T-cell (primary cell): ENCODE results near the gene CSTF2. TPM values are rescaled to one million over a fixed set of nuclear protein-coding genes. Genes with fewer than 3 reads are reported as not detected.

Experiments
- ATAC-seq, 4 experiments: fragments of 200-7000 bp in 3 of 4; fragments of 150-1000 bp in 1 of 4; cut with Tn5 transposase; replicated peaks in 1 of 4; 1 replicate in 3 of 4; 2 replicates in 1 of 4; pipeline ENCODE4 v1.10.0; 2021; ENCODE audit warnings: moderate library complexity in 3 of 4, mild to moderate bottlenecking in 2 of 4, moderate number of reproducible peaks in 1 of 4
- CTCF ChIA-PET, 2 donors: fragments of 300-600 bp; sonication (Branson Sonifier 250); formaldehyde crosslinking; loops; one replicate each; lab custom pipeline; 2022; ENCODE audit warnings: antibody characterized with exemption in 2 of 2; lab: Charles Lee
- POLR2A ChIA-PET, 2 donors: fragments of 300-600 bp; sonication (Branson Sonifier 250); formaldehyde crosslinking; loops; one replicate each; lab custom pipeline; 2022; ENCODE audit warnings: antibody characterized with exemption in 2 of 2; lab: Charles Lee
- DNase-seq, 35 experiments: peaks; one replicate each; pipeline versions ENCODE4 v3.0.0 to v3.0.0-alpha.2; 2013 to 2023
- H3K27ac ChIP-seq: one replicate; pipeline ENCODE4 v1.5.1; 2013; ENCODE audit warnings: low read length
- H3K27me3 ChIP-seq, 2 experiments: replicated peaks in 1 of 2; 1 replicate in 1 of 2; 2 replicates in 1 of 2; pipeline versions ENCODE4 v1.6.1 to v1.7.0; 2013; ENCODE audit warnings: low read length in 1 of 2, mixed read lengths in 1 of 2; ENCODE audit not compliant: control insufficient read depth in 2 of 2, insufficient read depth in 2 of 2; ENCODE audit errors: extremely low read depth in 1 of 2
- H3K36me3 ChIP-seq, 2 donors: 1 replicate in 1 of 2; 2 replicates in 1 of 2; pipeline versions ENCODE4 v1.6.1 to v1.7.0; 2013; ENCODE audit warnings: low read length in 1 of 2; ENCODE audit not compliant: control insufficient read depth in 2 of 2, insufficient read depth in 1 of 2; ENCODE audit errors: extremely low read depth in 1 of 2
- H3K4me1 ChIP-seq, 2 experiments: 1 replicate in 1 of 2; 2 replicates in 1 of 2; pipeline versions ENCODE4 v1.6.1 to v1.7.0; 2013; ENCODE audit warnings: low read length in 2 of 2, mixed read lengths in 1 of 2; ENCODE audit not compliant: insufficient read depth in 2 of 2, control insufficient read depth in 1 of 2; ENCODE audit errors: extremely low read depth in 1 of 2
- H3K4me3 ChIP-seq, 2 donors: 1 replicate in 1 of 2; 2 replicates in 1 of 2; pipeline versions ENCODE4 v1.5.1 to v1.7.0; 2013; ENCODE audit warnings: mild to moderate bottlenecking in 2 of 2, low read length in 1 of 2, moderate library complexity in 1 of 2; ENCODE audit not compliant: control insufficient read depth in 1 of 2; ENCODE audit errors: extremely low read depth in 1 of 2
- H3K9me3 ChIP-seq: 2 replicates; pipeline ENCODE4 v1.7.0; 2013
- H3K27ac Mint-ChIP-seq, 2 donors: one replicate each; pipeline ENCODE4 v1.8.0; 2020 to 2021; ENCODE audit warnings: mild to moderate bottlenecking in 2 of 2, mixed read lengths in 2 of 2
- H3K27me3 Mint-ChIP-seq, 2 donors: one replicate each; pipeline ENCODE4 v1.8.0; 2021 to 2022; ENCODE audit warnings: mixed read lengths in 2 of 2
- H3K36me3 Mint-ChIP-seq: one replicate; pipeline ENCODE4 v1.8.0; 2021; ENCODE audit warnings: mixed read lengths
- H3K4me1 Mint-ChIP-seq, 3 donors: one replicate each; pipeline ENCODE4 v1.8.0; 2020 to 2022; ENCODE audit warnings: mixed read lengths in 3 of 3, mild to moderate bottlenecking in 1 of 3
- H3K4me3 Mint-ChIP-seq, 3 donors: one replicate each; pipeline ENCODE4 v1.8.0; 2020 to 2022; ENCODE audit warnings: mild to moderate bottlenecking in 3 of 3, mixed read lengths in 3 of 3, moderate library complexity in 3 of 3
- H3K9me3 Mint-ChIP-seq, 3 donors: one replicate each; pipeline ENCODE4 v1.8.0; 2020 to 2022; ENCODE audit warnings: mixed read lengths in 3 of 3
- WGBS: methylation state at CpG from one replicate; pipeline ENCODE4 v1.1.5; 2013; ENCODE audit warnings: missing lambda C conversion rate; ENCODE audit not compliant: insufficient coverage; 5-methylcytosine and 5-hydroxymethylcytosine counted together
- total RNA-seq, 35 experiments: library from RNA in 6 of 35; stranded (reverse) in 6 of 35; fragments of 120-200 nt in 1 of 35; gene quantifications; one replicate each; pipeline versions ENCODE4 v1.2.1 to v1.2.4 and lab custom pipeline; 2013 to 2026

The CSTF2 gene
- total RNA-seq, 5 donors from 2014 or later (not counting 1 experiment from before 2014, with no cell fraction given): 9.3 to 17.7 (median 15.0) TPM

DNA sequence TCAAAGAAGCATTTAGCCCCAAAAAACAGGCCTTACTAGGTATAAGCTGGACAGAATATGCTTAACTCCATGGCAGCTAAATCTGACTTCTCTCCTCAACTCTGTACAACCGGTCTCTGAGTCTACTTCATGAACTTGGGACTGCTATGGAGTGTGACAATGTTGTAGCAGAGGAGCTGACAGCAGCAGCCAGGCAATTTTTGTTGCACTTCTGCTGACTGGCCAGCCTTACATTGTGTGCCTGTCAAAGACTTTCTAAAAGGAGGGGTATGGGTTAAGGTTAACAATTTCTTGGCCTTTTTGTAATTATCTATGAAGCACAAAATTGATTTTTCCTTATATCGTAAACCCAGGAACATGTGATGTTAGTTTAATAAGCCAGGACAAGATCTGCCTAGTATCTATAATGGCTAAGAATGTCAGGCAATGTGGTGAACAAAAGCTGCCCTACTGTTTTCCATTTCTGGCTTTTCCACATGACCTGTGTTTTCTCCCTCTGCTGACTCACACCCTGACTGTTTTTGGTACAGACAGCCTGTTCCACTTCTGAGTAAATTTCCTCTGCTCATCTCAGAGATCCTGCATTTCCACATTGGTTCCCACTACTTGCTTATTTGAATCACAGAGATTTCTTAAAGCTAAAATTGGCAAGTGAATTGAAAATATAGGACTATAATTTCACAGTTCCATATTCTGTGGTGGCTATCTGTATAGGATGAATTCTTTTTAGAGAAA, 44.6 kb downstream of the CSTF2 start:
- H3K4me3 Mint-ChIP-seq: no peak overlapping the region
- Histone ChIP-seq H3K9me3 (no peaks in the 10 kb centered on the region), H3K36me3 (no peaks in the 10 kb centered on the region), H3K4me1 (no peaks in the 10 kb centered on the region), H3K4me3 (no peak overlapping the region), H3K27ac (no peak overlapping the region), H3K27me3 (no peaks in the 10 kb centered on the region)
- H3K4me1 Mint-ChIP-seq: no peaks in the 10 kb centered on the region
- ChIA-PET POLR2A (no interaction called here), CTCF (no interaction called here)
- H3K27me3 Mint-ChIP-seq: peaks cover 1 to 25% of the 10 kb centered on the region in 2 donors
- H3K27ac Mint-ChIP-seq: no peak overlapping the region
- ATAC-seq (no peak), DNase-seq (no peak)
- no peaks in the 10 kb centered on the region for H3K9me3 Mint-ChIP-seq
- WGBS: no CpG with 5 or more reads among the region's 2 CpGs
- H3K36me3 Mint-ChIP-seq: no peaks in the 10 kb centered on the region

DNA sequence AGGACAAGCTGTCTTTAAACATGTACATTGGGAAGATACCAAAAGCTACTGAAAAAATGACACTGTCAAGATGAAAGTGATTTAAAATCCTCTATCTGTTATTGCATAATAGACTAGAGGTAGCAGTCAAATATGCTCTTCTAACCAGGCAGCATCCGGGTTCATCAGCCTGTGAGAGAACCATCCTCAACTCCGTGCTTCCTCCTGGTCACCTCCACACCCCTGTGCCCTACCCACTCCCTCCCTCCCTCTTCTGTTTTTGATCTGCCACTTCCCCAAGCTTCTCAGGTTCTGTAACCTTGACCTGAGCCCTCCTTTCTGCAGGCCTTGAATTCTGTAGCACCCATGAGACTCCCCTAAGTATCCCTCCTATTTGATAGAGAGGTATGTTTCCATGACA, 48.1 kb downstream of the CSTF2 start:
- WGBS: no CpG with 5 or more reads among the region's 2 CpGs
- Mint-ChIP-seq H3K9me3 (no peaks in the 10 kb centered on the region), H3K27me3 (peaks cover under 1 to 28% of the 10 kb centered on the region in 2 donors), H3K36me3 (no peaks in the 10 kb centered on the region), H3K4me1 (no peaks in the 10 kb centered on the region), H3K4me3 (no peak overlapping the region), H3K27ac (no peak overlapping the region)
- Histone ChIP-seq H3K27me3 (no peaks in the 10 kb centered on the region), H3K9me3 (no peaks in the 10 kb centered on the region), H3K36me3 (no peaks in the 10 kb centered on the region), H3K4me1 (no peaks in the 10 kb centered on the region), H3K27ac (no peak overlapping the region), H3K4me3 (no peak overlapping the region)
- no peak for DNase-seq
- ATAC-seq: no peak
- CTCF ChIA-PET: no interaction called here
- POLR2A ChIA-PET: no interaction called here

DNA sequence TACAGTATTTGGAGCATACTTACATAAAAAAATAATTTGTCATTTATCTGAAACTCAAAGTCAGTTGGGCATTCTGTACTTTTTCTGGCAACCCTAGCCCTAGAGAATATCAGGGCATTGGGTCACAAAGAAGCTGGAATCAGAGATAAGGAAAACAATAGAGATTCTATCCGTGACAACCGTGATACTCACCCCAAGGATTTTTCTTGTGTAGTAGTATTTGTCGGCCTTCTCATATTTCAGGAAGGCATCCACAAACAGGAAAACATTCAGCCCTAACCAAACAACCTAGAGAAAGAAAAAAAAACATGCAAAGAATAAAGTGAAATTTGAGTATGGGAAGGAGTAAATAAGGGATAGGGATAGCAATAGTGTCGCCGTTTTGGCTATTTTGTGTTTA, 50.3 kb downstream of the CSTF2 start:
- Histone ChIP-seq H3K4me1 (no peaks in the 10 kb centered on the region), H3K4me3 (no peak overlapping the region), H3K27ac (no peak overlapping the region), H3K9me3 (no peaks in the 10 kb centered on the region), H3K27me3 (no peaks in the 10 kb centered on the region), H3K36me3 (no peaks in the 10 kb centered on the region)
- no CpG with 5 or more reads among the region's 5 CpGs for WGBS
- H3K4me3 Mint-ChIP-seq: no peak overlapping the region
- DNase-seq (no peak), ATAC-seq (no peak)
- H3K4me1 Mint-ChIP-seq: no peaks in the 10 kb centered on the region
- H3K27ac Mint-ChIP-seq: no peak overlapping the region
- no peaks in the 10 kb centered on the region for H3K9me3 Mint-ChIP-seq
- H3K27me3 Mint-ChIP-seq: peaks cover 0 to 29% of the 10 kb centered on the region in 2 donors
- H3K36me3 Mint-ChIP-seq: no peaks in the 10 kb centered on the region
- CTCF ChIA-PET: no interaction called here
- POLR2A ChIA-PET: no interaction called here

DNA sequence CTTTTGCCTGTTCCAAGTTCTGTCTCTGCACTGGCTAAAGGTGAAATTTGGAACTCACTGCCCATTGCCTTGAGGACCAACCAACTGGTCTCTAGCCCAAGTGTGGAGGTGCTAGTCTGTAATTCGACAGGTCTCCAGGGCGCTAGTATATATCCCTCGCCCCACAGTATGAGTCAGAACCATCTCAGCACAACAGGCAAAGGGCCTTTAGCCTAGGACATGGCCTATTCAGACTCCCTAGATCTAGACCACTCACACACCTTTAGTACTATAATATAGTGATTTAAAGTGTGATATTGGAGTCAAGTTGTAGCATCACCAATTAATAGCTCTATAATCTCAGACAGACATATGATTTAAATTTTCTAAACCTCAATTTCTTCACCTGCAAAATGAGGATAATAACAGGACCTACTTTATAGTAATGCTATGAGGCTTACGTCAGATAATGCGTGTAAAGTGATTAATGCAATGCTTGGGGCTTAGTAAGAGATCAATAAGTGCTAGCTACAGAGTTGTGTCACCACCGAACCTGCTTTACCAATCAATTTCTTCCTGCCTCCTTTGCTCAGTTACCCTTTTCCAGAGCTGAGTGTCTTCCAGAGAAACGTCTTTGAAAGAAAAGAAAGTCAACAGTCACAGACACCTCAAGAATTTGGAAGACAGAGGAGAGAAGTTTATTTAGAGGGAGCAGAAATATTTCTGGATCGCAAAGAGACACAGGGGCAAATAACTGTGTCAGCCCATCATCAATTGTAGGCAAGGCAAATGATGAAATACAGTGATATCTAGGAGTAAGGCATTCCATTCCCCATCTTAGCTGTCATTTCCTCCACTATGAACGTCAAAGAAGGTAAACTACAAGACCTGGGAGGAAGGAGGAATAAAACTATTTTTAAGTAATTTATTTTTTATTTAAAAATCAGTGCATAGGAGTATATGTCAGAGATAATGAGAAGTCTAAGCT, 51.7 kb downstream of the CSTF2 start:
- no peaks in the 10 kb centered on the region for H3K4me1 Mint-ChIP-seq
- no peaks in the 10 kb centered on the region for H3K9me3 Mint-ChIP-seq
- Histone ChIP-seq H3K36me3 (no peaks in the 10 kb centered on the region), H3K27ac (no peak overlapping the region), H3K9me3 (no peaks in the 10 kb centered on the region), H3K27me3 (no peaks in the 10 kb centered on the region), H3K4me1 (no peaks in the 10 kb centered on the region), H3K4me3 (no peak overlapping the region)
- DNase-seq (no peak), ATAC-seq (no peak)
- ChIA-PET CTCF (interaction anchor here in 1 of 2 donors (0.8 kb wide), 1 partner anchor 17 kb away, joined by 5 read pairs; no protein-coding TSS in a partner anchor), POLR2A (no interaction called here)
- H3K4me3 Mint-ChIP-seq: no peak overlapping the region
- H3K27ac Mint-ChIP-seq: no peak overlapping the region
- H3K27me3 Mint-ChIP-seq: peaks cover 0 to 32% of the 10 kb centered on the region in 2 donors
- 67% methylated on average over 1 of the region's 9 CpGs for WGBS
- no peaks in the 10 kb centered on the region for H3K36me3 Mint-ChIP-seq

DNA sequence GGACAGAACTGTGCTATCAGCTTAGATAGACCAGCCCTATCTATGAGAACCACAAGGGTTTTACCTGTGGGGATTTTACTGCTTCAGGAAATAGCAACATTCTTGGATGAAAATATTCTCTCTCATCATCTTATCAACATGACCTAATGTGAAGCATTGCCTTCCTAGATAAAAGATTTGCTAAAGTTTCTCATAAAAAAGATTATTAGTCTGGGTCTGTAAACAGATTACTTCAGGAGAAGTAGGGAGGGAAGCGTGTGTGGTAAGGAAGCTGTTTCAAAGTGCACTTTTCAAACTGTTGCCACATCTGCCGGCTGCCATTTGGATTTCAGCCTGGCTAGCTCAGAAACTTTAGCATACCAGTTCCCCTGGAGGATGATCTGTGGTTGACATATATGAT, 54.1 kb downstream of the CSTF2 start, which contains the start of gene NOX1:
Gene NOX1, minus strand, starts transcription at position 35 of the 400 bp plus-strand sequence. CDS start 220 bp downstream, outside the sequence.
- Histone ChIP-seq H3K27ac (no peak within 1 kb of the TSS), H3K4me3 (no peak within 1 kb of the TSS), H3K9me3 (no peaks in the 10 kb centered on the region), H3K36me3 (no peaks in the 10 kb centered on the region), H3K4me1 (no peaks in the 10 kb centered on the region), H3K27me3 (peaks cover 0 to 3% of the 10 kb centered on the region in 2 experiments)
- no peaks in the 10 kb centered on the region for H3K36me3 Mint-ChIP-seq
- WGBS: no CpG with 5 or more reads among the region's 2 CpGs
- no peak for ATAC-seq
- no peak for DNase-seq
- H3K4me3 Mint-ChIP-seq: no peak within 1 kb of the TSS
- ChIA-PET CTCF (no interaction called here), POLR2A (no interaction called here)
- peaks cover 3 to 28% of the 10 kb centered on the region in 2 donors for H3K27me3 Mint-ChIP-seq
- no peak within 1 kb of the TSS for H3K27ac Mint-ChIP-seq
- H3K4me1 Mint-ChIP-seq: no peaks in the 10 kb centered on the region
- H3K9me3 Mint-ChIP-seq: no peaks in the 10 kb centered on the region

DNA sequence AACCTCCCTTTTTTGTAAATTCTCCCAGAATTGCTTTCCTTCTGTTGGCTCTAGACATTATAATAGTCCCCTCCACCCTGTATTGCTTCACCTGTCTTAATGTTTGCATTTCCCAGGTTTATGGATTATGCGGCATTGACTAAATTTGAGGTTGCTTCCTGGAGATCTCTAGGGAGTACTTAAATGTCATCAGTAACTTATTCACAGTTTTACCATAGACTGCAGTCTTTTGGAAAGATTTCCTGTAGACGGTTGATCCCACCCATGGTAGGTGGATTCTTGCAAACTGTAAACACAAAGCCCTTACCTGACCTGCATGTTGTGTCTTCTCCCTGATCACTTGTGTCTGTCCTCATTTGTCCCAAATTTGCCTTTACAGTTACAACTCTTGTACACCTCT, 60.2 kb downstream of the CSTF2 start:
- Mint-ChIP-seq H3K27me3 (peaks cover 3 to 23% of the 10 kb centered on the region in 2 donors), H3K27ac (no peak overlapping the region), H3K9me3 (no peaks in the 10 kb centered on the region), H3K4me1 (peaks cover 3 to 10% (median 6%) of the 10 kb centered on the region in 3 donors), H3K4me3 (no peak overlapping the region), H3K36me3 (no peaks in the 10 kb centered on the region)
- no peaks in the 10 kb centered on the region for H3K36me3 ChIP-seq
- no peak for ATAC-seq
- no peak overlapping the region for H3K4me3 ChIP-seq
- H3K27ac ChIP-seq: no peak overlapping the region
- CTCF ChIA-PET: no interaction called here
- no peaks in the 10 kb centered on the region for H3K9me3 ChIP-seq
- no peaks in the 10 kb centered on the region for H3K4me1 ChIP-seq
- no peak for DNase-seq
- POLR2A ChIA-PET: no interaction called here
- WGBS: no CpG with 5 or more reads among the region's 2 CpGs
- peaks cover 0 to 3% of the 10 kb centered on the region in 2 experiments for H3K27me3 ChIP-seq
